Body of pancreas (tissue), 4 donors: ENCODE measurements around the gene TMEFF2. TPM values are rescaled to one million over a fixed set of nuclear protein-coding genes. Genes with fewer than 3 reads are reported as not detected.

Experiments
- ATAC-seq: fragments of 150-250 bp; one replicate; pipeline ENCODE4 v1.9.1; 2016
- DNase-seq, 4 donors: peaks; one replicate each; pipeline ENCODE4 v3.0.0-alpha.2; 2019
- H3K27ac ChIP-seq, 4 donors: fragments of 200-600 bp; sonication (generic); 1 replicate in 3 of 4; 2 replicates in 1 of 4; pipeline versions ENCODE4 v1.5.1 to v1.6.1; 2016 to 2019; ENCODE audit warnings: mild to moderate bottlenecking in 1 of 4, mixed read lengths in 1 of 4, moderate library complexity in 1 of 4
- H3K27me3 ChIP-seq, 2 donors: fragments of 200-600 bp; sonication (generic); one replicate each; pipeline ENCODE4 v1.6.0; 2016; ENCODE audit warnings: mild to moderate bottlenecking in 1 of 2
- H3K36me3 ChIP-seq, 2 donors: fragments of 200-600 bp; sonication (generic); replicated peaks in 1 of 2; 2 replicates each; pipeline ENCODE4 v1.5.1; 2016; ENCODE audit warnings: low read depth in 2 of 2; ENCODE audit not compliant: insufficient read depth in 1 of 2
- H3K4me1 ChIP-seq: fragments of 200-600 bp; sonication (generic); one replicate; pipeline ENCODE4 v1.6.0; 2016
- H3K4me3 ChIP-seq, 2 donors: fragments of 200-600 bp; sonication (generic); 1 replicate in 1 of 2; 2 replicates in 1 of 2; pipeline ENCODE4 v1.5.1; 2016 to 2019
- H3K9me3 ChIP-seq, 3 donors: fragments of 200-600 bp; sonication (generic); 1 replicate in 2 of 3; 2 replicates in 1 of 3; pipeline ENCODE4 v1.5.1; 2016
- POLR2A ChIP-seq, 3 donors: fragments of 450-650 bp; IDR thresholded peaks; one replicate each; pipeline ENCODE4 v1.6.1; 2016; ENCODE audit warnings: antibody characterized with exemption in 3 of 3, mild to moderate bottlenecking in 2 of 3
- WGBS, 2 donors: methylation state at CpG; one replicate each; pipeline ENCODE4 v1.1.5; 2017; 5-methylcytosine and 5-hydroxymethylcytosine counted together
- intact Hi-C: fragments of 100-400 bp; cut with DNase I; formaldehyde crosslinking; loops from one replicate; pipeline ENCODE4 v1.15.1; 2023
- total RNA-seq, 2 donors: library from RNA; depleted of rRNA; stranded (reverse); fragments of >200 nt; gene quantifications; one replicate each; pipeline ENCODE4 v1.1.0, GENCODE V29; 2016
- TF ChIP-seq, protein P1 (sequence below), 7 experiments: fragments of 450-650 bp in 4 of 7; fragments of 200-600 bp in 3 of 7; sonication (generic) in 3 of 7; IDR thresholded peaks; one replicate each; pipeline ENCODE4 v1.5.1; 2016 to 2019; ENCODE audit warnings: antibody characterized with exemption in 7 of 7

TMEFF2 gene
- total RNA-seq, 2 donors from 2014 or later = not detected

DNA sequence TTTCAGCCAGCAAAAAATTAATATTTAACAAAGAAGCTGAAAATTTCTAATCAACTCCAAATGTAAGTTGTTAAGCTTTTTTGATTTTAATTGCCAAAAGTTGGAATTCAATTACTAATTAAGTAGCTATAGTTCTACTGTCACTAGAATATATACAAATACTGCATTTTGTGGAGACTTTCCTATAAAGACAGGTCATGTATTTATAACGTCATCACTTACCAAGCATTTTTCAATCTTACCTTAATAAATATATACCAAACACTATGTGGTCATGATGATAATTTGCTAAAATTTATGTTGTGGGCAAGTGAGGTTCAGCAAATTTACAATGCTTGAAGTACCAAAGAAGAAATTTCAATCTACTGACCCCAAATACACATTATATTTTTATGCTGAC is 24.2 kb upstream of the TMEFF2 start:
- ATAC-seq (no peak), DNase-seq (no peak)
- Histone ChIP-seq H3K36me3 (no peaks in the 10 kb centered on the region), H3K27me3 (no peaks in the 10 kb centered on the region), H3K9me3 (no peaks in the 10 kb centered on the region), H3K27ac (no peak overlapping the region), H3K4me1 (no peaks in the 10 kb centered on the region), H3K4me3 (no peak overlapping the region)
- TF ChIP-seq POLR2A (IDR thresholded peaks at IDR 0.05) = no peak
- TF ChIP-seq, protein P1, sequence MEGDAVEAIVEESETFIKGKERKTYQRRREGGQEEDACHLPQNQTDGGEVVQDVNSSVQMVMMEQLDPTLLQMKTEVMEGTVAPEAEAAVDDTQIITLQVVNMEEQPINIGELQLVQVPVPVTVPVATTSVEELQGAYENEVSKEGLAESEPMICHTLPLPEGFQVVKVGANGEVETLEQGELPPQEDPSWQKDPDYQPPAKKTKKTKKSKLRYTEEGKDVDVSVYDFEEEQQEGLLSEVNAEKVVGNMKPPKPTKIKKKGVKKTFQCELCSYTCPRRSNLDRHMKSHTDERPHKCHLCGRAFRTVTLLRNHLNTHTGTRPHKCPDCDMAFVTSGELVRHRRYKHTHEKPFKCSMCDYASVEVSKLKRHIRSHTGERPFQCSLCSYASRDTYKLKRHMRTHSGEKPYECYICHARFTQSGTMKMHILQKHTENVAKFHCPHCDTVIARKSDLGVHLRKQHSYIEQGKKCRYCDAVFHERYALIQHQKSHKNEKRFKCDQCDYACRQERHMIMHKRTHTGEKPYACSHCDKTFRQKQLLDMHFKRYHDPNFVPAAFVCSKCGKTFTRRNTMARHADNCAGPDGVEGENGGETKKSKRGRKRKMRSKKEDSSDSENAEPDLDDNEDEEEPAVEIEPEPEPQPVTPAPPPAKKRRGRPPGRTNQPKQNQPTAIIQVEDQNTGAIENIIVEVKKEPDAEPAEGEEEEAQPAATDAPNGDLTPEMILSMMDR (IDR thresholded peaks at IDR 0.05) = no peak
- intact Hi-C loops = no loop called here
- WGBS, 2 donors = 66 to 82% methylated on average over 1 of the region's 1 CpG

DNA sequence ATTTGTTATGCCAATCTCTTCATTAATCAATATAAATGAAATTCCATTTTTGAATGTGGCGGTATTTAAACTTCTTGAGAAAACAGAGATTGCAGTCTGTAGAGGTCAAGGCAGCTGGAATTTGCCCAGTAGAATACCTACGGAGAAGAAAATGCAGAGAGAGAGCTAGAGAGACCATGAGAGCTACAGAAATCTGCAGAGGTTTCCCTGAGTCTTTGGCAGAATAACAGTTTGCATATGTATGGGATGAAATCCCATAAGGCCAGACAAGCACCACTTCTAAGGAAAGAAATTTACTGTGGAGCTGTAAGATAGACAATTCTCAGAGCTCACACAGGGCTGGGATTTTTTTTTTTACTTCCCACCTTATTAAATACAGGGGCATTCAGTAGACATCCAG is 23.6 kb upstream of the TMEFF2 start:
- intact Hi-C loops = no loop called here
- Histone ChIP-seq H3K27ac (no peak overlapping the region), H3K4me3 (no peak overlapping the region), H3K36me3 (no peaks in the 10 kb centered on the region), H3K4me1 (no peaks in the 10 kb centered on the region), H3K9me3 (no peaks in the 10 kb centered on the region), H3K27me3 (no peaks in the 10 kb centered on the region)
- ATAC-seq (no peak), DNase-seq (no peak)
- 61 to 72% methylated on average over 2 of the region's 2 CpGs for WGBS, 2 donors
- TF ChIP-seq, protein P1 (IDR thresholded peaks at IDR 0.05) = no peak
- no peak for TF ChIP-seq POLR2A (IDR thresholded peaks at IDR 0.05)

DNA sequence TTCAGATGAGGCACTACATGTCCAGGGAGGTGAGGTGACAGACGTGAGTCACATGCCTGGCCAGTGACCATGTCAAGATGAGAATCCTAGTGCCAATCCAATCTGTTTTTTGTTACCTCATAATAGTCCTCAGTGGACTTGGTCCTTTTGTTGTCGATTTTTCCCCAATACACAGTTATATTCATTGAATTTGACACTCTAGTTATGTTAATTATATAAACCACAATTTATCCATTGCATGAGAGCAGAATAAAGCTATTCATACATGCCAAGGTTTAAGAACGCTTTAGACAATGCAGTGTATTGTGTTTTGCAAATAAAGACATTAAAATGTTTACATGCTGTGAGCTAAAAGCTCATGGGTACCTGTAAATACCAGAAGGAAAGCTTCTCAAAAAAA is 21.6 kb upstream of the TMEFF2 start:
- Histone ChIP-seq H3K36me3 (no peaks in the 10 kb centered on the region), H3K27me3 (no peaks in the 10 kb centered on the region), H3K27ac (no peak overlapping the region), H3K9me3 (no peaks in the 10 kb centered on the region), H3K4me1 (no peaks in the 10 kb centered on the region), H3K4me3 (no peak overlapping the region)
- intact Hi-C loops = no loop called here
- no peak for TF ChIP-seq POLR2A (IDR thresholded peaks at IDR 0.05)
- TF ChIP-seq, protein P1 (IDR thresholded peaks at IDR 0.05) = no peak
- WGBS, 2 donors = 54 to 58% methylated on average over 3 of the region's 3 CpGs
- ATAC-seq (no peak), DNase-seq (no peak)

DNA sequence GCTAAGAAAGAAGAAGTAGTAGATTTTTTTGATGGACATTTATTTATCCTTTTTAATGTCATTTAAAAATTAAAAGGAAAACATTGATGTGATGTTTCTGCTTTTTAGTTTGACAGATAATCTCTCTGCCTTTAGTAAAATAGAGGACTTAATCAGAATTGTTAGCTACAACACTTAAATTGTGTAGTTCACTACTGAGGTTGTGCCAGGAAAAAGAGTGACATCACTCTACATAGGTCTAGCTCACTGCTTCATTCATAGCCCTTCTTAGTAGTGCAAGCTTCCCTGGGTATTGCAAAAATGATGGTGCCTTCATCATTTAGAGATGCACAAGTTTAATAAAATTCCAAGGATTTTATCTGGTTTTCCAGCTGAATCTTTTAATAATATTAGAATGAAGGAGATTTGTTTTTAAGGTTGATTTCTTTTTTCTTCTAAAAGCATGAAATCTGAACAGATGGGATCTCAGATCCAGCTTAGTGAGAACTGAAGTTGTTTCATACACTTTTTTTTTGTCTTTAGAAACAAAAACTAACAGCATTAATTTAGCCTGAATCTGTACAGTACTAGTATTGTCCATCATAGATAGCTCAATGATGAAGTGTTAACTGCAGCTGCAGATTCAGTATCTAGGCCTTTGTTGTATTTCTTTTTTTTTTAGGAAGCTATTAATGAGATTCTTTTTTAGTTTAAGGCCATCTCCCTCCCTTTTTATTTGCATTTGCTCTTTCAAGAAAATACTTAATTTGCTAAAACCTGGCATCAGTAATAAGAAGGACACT is 20.6 kb upstream of the TMEFF2 start:
- ATAC-seq = no peak
- no peak overlapping the region for H3K27ac ChIP-seq
- intact Hi-C loops = no loop called here
- TF ChIP-seq POLR2A (IDR thresholded peaks at IDR 0.05) = no peak
- TF ChIP-seq, protein P1 (IDR thresholded peaks at IDR 0.05) = no peak
- H3K36me3 ChIP-seq = no peaks in the 10 kb centered on the region
- H3K27me3 ChIP-seq = no peaks in the 10 kb centered on the region
- no peaks in the 10 kb centered on the region for H3K9me3 ChIP-seq
- no peak overlapping the region for H3K4me3 ChIP-seq
- H3K4me1 ChIP-seq = no peaks in the 10 kb centered on the region
- DNase-seq = no peak

DNA sequence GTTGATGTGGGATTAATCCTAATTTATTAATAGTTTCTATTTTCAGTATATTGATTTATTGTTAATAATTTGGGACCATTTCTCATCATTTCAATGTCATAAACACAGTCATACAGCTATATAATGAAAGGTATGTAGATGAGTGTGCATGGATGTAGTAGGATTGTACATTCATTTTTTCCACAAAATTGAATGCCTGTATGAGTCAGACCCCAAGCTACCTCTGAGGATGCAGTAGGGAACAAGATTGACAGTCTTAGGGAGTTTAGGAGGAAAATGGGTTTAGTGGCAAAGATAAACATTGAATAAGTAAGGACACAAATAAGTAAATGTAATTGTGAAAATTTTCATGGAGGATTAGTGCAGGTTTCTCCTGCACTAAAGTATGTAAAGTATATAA is 14.1 kb upstream of the TMEFF2 start:
- Histone ChIP-seq H3K36me3 (no peaks in the 10 kb centered on the region), H3K27ac (no peak overlapping the region), H3K4me3 (no peak overlapping the region), H3K4me1 (no peaks in the 10 kb centered on the region), H3K27me3 (no peaks in the 10 kb centered on the region), H3K9me3 (no peaks in the 10 kb centered on the region)
- ATAC-seq (no peak), DNase-seq (no peak)
- TF ChIP-seq, protein P1 (IDR thresholded peaks at IDR 0.05) = no peak
- TF ChIP-seq POLR2A (IDR thresholded peaks at IDR 0.05) = no peak
- intact Hi-C loops = no loop called here
